Spleen (tissue), 11 donors: ENCODE results near the gene DCLK2. TPM values are rescaled to one million over a fixed set of nuclear protein-coding genes. Genes with fewer than 3 reads are reported as not detected.

Source experiments
- DNase-seq: peaks from one replicate; pipeline ENCODE4 v3.0.0-alpha.2; 2020
- H3K27ac ChIP-seq, 8 donors: fragments of 200-600 bp; sonication (generic) in 7 of 8; 1 replicate in 4 of 8; 2 replicates in 4 of 8; pipeline versions ENCODE4 v1.5.0 to v1.8.0; 2016 to 2021; ENCODE audit warnings: inconsistent platforms in 4 of 8, mild to moderate bottlenecking in 4 of 8, moderate library complexity in 1 of 8
- H3K27me3 ChIP-seq, 7 donors: fragments of 200-600 bp; sonication (generic) in 6 of 7; replicated peaks in 1 of 7; 1 replicate in 4 of 7; 2 replicates in 3 of 7; pipeline versions ENCODE4 v1.5.0 to v1.8.0; 2016 to 2021; ENCODE audit warnings: inconsistent platforms in 3 of 7, mild to moderate bottlenecking in 1 of 7
- H3K36me3 ChIP-seq, 6 donors: fragments of 200-600 bp; sonication (generic) in 5 of 6; 1 replicate in 4 of 6; 2 replicates in 2 of 6; pipeline versions ENCODE4 v1.5.0 to v1.8.0; 2016 to 2021; ENCODE audit warnings: inconsistent platforms in 2 of 6
- H3K4me1 ChIP-seq, 6 donors: fragments of 200-600 bp; sonication (generic) in 5 of 6; 1 replicate in 3 of 6; 2 replicates in 3 of 6; pipeline versions ENCODE4 v1.5.0 to v1.8.0; 2016 to 2021; ENCODE audit warnings: inconsistent platforms in 3 of 6
- H3K4me3 ChIP-seq, 8 donors: fragments of 200-600 bp; sonication (generic) in 7 of 8; 1 replicate in 4 of 8; 2 replicates in 4 of 8; pipeline versions ENCODE4 v1.5.0 to v1.8.0; 2016 to 2021; ENCODE audit warnings: inconsistent platforms in 4 of 8, mild to moderate bottlenecking in 4 of 8, moderate library complexity in 2 of 8
- H3K9me3 ChIP-seq, 8 donors: fragments of 200-600 bp; sonication (generic) in 7 of 8; 1 replicate in 4 of 8; 2 replicates in 4 of 8; pipeline versions ENCODE4 v1.5.0 to v1.8.0; 2016 to 2021; ENCODE audit warnings: inconsistent platforms in 4 of 8
- POLR2A ChIP-seq, 3 donors: fragments of 450-650 bp; IDR thresholded peaks; one replicate each; pipeline ENCODE4 v1.5.1; 2017; ENCODE audit warnings: antibody characterized with exemption in 3 of 3, mild to moderate bottlenecking in 1 of 3
- POLR2AphosphoS5 ChIP-seq, 3 donors: sonication (generic); formaldehyde crosslinking; IDR thresholded peaks; one replicate each; pipeline ENCODE4 v1.5.1; 2017; ENCODE audit warnings: antibody characterized with exemption in 3 of 3
- WGBS, 5 donors: extraction: QIAGEN DNeasy Blood & Tissue Kit in 3 of 5; methylation state at CpG; one replicate each; pipeline versions ENCODE4 v1.1.5 to v1.1.7; 2013 to 2018; 5-methylcytosine and 5-hydroxymethylcytosine counted together
- intact Hi-C: fragments of 100-400 bp; cut with DNase I; formaldehyde crosslinking; loops from one replicate; pipeline ENCODE4 v1.15.0; 2023; ENCODE audit warnings: low total_unique reads
- polyA plus RNA-seq, 3 donors: library from polyadenylated mRNA; stranded (reverse); fragments of 200-250 nt; gene quantifications; one replicate each; pipeline ENCODE4 v1.2.1, GENCODE V29; 2013
- total RNA-seq, 7 donors: library from RNA; depleted of rRNA in 3 of 7; stranded (reverse); fragments of >200 nt in 3 of 7; fragmentation: NEBNext Ultra II Directional in 4 of 7; extraction: Animal tissue kit (Norgen Biotek cat#: 25700) in 4 of 7; gene quantifications; one replicate each; pipeline versions ENCODE4 v1.1.0 to v1.2.1, GENCODE V29; 2016 to 2021
- TF ChIP-seq, protein P1 (sequence below), 11 experiments: fragments of 200-600 bp in 7 of 11; fragments of 450-650 bp in 4 of 11; sonication (generic) in 4 of 11; IDR thresholded peaks in 8 of 11; conservative IDR thresholded peaks in 3 of 11; 1 replicate in 7 of 11; 2 replicates in 4 of 11; pipeline versions ENCODE4 v1.4.0 to v1.8.0; 2016 to 2021; ENCODE audit warnings: antibody characterized with exemption in 11 of 11, inconsistent platforms in 4 of 11, mild to moderate bottlenecking in 1 of 11
- donor health status: healthy with polysubstance abuse.
- donor health status: DM: no; HTN: no; CAD: no; lungs with moderate emphysema.
- donor health status: DM: no; HTN: no; CAD: no.
- donor health status: Bipolar disorder and iron deficiency.
- donor health status: healthy.
- donor health status: DM: no; HTN: no; CAD: no.
- donor health status: DM: yes; HTN: yes; CAD: no.

Gene DCLK2
- total and polyA plus RNA-seq, 10 donors: 0.53 to 6.1 (median 3.9) TPM

DNA sequence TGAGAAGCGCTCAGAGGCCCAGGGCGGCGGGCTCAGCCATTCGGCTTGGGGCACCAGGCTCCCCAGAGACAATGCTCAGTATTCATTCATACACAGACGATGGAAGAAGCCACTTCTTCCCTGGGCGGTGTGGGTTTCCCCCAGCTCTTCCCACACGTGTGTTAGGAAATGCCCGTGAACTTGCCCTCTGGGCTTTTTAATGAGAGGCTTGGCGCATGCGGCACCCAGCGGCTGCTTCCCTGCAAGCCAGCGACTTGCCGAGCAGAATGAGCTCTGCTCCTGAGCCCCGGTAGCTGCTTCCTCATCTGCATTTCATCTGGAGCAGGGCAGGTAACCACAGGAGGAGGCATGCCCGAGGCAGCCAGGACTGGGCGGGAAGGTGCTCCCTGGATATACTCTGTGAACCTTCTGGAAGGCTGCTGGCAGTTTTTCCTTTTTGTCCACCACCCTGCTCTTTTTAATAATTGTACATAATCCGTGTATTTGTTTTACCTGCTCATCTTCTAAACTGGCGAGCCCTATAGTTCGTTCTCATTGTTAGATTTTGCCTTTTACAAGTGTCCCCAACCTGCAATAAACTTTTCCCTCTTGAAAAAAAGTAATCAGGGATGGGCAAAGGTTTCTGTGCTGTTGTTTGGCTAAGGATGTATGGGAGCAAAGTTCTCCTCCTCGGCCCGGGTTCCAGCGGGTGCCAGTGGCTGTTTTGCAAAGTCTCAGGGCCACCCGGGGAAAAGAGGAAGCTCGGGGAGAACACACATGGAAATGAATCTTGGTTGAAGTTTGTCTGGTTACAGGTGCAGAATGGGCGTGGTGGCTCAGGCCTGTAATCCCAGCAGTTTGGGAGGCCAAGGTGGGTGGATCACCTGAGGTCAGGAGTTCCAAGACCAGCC is 178.8 kb downstream of the DCLK2 start:
- Histone ChIP-seq H3K36me3 (peaks cover 0 to 26% (median 0%) of the 10 kb centered on the region in 6 donors), H3K9me3 (no peaks in the 10 kb centered on the region), H3K27me3 (no peaks in the 10 kb centered on the region), H3K27ac (no peak overlapping the region), H3K4me3 (no peak overlapping the region), H3K4me1 (no peaks in the 10 kb centered on the region)
- intact Hi-C loops: no loop called here
- no peak for DNase-seq
- TF ChIP-seq, protein P1, sequence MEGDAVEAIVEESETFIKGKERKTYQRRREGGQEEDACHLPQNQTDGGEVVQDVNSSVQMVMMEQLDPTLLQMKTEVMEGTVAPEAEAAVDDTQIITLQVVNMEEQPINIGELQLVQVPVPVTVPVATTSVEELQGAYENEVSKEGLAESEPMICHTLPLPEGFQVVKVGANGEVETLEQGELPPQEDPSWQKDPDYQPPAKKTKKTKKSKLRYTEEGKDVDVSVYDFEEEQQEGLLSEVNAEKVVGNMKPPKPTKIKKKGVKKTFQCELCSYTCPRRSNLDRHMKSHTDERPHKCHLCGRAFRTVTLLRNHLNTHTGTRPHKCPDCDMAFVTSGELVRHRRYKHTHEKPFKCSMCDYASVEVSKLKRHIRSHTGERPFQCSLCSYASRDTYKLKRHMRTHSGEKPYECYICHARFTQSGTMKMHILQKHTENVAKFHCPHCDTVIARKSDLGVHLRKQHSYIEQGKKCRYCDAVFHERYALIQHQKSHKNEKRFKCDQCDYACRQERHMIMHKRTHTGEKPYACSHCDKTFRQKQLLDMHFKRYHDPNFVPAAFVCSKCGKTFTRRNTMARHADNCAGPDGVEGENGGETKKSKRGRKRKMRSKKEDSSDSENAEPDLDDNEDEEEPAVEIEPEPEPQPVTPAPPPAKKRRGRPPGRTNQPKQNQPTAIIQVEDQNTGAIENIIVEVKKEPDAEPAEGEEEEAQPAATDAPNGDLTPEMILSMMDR (IDR thresholded peaks at IDR 0.05 in 8 of 11, conservative IDR thresholded peaks at IDR 0.05 in 3 of 11): no peak
- TF ChIP-seq POLR2A (IDR thresholded peaks at IDR 0.05) (no peak), POLR2AphosphoS5 (IDR thresholded peaks at IDR 0.05) (no peak)
- 78 to 84% (median 82%) methylated on average over 25 of the region's 25 CpGs for WGBS, 5 donors

- intact Hi-C loops: no loop called here
- TF ChIP-seq POLR2A (IDR thresholded peaks at IDR 0.05) (no peak), POLR2AphosphoS5 (IDR thresholded peaks at IDR 0.05) (no peak)
- TF ChIP-seq, protein P1 (IDR thresholded peaks at IDR 0.05 in 8 of 11, conservative IDR thresholded peaks at IDR 0.05 in 3 of 11): no peak
- H3K27me3 ChIP-seq: no peaks in the 10 kb centered on the region
- H3K36me3 ChIP-seq: peaks cover 0 to 23% (median 0%) of the 10 kb centered on the region in 6 donors
- H3K27ac ChIP-seq: no peak overlapping the region
- no peaks in the 10 kb centered on the region for H3K4me1 ChIP-seq
- no peak overlapping the region for H3K4me3 ChIP-seq
- no peak for DNase-seq
- 79 to 94% (median 87%) methylated on average over 6 of the region's 6 CpGs for WGBS, 5 donors
- no peaks in the 10 kb centered on the region for H3K9me3 ChIP-seq
Measured at GRCh38 chr4:150258569-150258968, 180.3 kb downstream of the DCLK2 start.

DNA sequence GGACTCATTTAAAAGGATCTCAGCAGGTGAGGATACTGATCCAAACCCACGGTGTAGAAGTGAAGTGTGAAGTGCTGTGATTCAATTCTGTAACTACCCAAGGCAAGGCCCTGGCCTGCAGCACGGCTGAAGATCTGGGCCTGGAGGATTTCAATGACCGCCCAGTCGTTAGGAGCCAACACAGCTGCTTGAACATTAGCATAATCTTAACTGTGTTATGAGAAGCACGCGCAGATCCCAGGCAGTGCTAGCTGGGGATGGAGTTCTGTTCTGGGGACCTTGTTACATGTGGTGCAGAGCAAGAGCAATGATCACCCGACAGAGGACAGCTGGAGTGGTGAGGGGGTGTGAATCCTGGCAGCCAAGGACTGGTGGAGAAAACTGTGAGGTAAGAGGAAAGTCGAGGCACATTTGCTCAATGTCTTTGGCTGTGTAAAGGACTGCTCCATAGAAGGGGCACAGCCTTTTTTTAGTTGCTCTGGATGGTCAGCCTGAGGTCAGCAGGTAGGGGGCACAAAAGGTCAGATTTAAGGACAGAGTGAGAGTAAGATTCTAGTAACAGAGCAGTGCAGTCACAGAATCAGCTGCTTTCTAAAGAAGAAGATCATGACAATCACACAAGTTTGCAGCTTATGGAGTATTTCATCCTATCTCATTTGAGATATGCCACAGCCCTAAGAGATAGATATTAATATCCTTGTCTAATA is 181.8 kb downstream of the DCLK2 start:
- no peak for TF ChIP-seq POLR2AphosphoS5 (IDR thresholded peaks at IDR 0.05)
- no peak for TF ChIP-seq POLR2A (IDR thresholded peaks at IDR 0.05)
- TF ChIP-seq, protein P1 (IDR thresholded peaks at IDR 0.05 in 8 of 11, conservative IDR thresholded peaks at IDR 0.05 in 3 of 11): no peak
- no peak for DNase-seq
- Histone ChIP-seq H3K27me3 (no peaks in the 10 kb centered on the region), H3K36me3 (peaks cover 0 to 29% (median 0%) of the 10 kb centered on the region in 6 donors), H3K4me1 (no peaks in the 10 kb centered on the region), H3K4me3 (no peak overlapping the region), H3K9me3 (no peaks in the 10 kb centered on the region), H3K27ac (no peak overlapping the region)
- intact Hi-C loops: no loop called here
- 85 to 95% (median 89%) methylated on average over 8 of the region's 8 CpGs for WGBS, 5 donors

DNA sequence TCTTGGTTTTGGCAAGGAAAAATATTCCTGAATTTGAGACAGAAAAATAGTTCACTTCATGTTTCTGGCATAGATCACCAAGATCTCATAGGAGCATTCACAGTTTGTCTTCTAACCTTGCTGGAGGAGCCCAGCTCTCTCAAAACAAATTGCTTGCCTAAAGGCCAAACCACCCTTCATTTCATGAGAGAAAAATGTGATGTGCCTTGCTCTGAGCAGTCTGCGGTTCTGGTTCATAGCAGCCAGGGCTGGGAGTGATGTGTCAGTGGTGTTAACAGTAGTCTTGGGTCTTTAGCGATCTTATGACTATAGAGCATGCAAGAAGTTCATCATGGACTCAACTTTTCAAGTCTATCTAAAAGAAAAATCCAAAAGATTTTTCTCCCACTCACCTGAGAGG is 183.3 kb downstream of the DCLK2 start:
- Histone ChIP-seq H3K4me1 (no peaks in the 10 kb centered on the region), H3K9me3 (no peaks in the 10 kb centered on the region), H3K36me3 (peaks cover 0 to 38% (median 11%) of the 10 kb centered on the region in 6 donors), H3K27me3 (no peaks in the 10 kb centered on the region), H3K4me3 (no peak overlapping the region), H3K27ac (no peak overlapping the region)
- DNase-seq: no peak
- intact Hi-C loops: no loop called here
- TF ChIP-seq POLR2A (IDR thresholded peaks at IDR 0.05) (no peak), POLR2AphosphoS5 (IDR thresholded peaks at IDR 0.05) (no peak)
- TF ChIP-seq, protein P1 (IDR thresholded peaks at IDR 0.05 in 8 of 11, conservative IDR thresholded peaks at IDR 0.05 in 3 of 11): no peak
- 91 to 100% (median 94%) methylated on average over 2 of the region's 2 CpGs for WGBS, 5 donors
